NCI-H2171 treated with DMSO at 0.1 percent for 48 hours (cell line): ENCODE data around the gene CD7.

ENCODE experiments used
- DNase-seq: peaks from one replicate; lab custom pipeline; 2025; lab: John Stamatoyannopoulos, UW

CD7 gene

GRCh38 chr17:82328141-82328993 lies 11.0 kb upstream of the CD7 start:
- DNase-seq = no peak

- DNase-seq = no peak
Observed at GRCh38 chr17:82327757-82328140, 10.3 kb upstream of the CD7 start.

- DNase-seq = no peak
Observed at GRCh38 chr17:82327289-82327688, 9.9 kb upstream of the CD7 start.

- DNase-seq = no peak
Observed at GRCh38 chr17:82325286-82326180, 8.1 kb upstream of the CD7 start.

- DNase-seq = no peak
Observed at GRCh38 chr17:82324566-82325285, 7.3 kb upstream of the CD7 start.

- DNase-seq = no peak
Observed at GRCh38 chr17:82323514-82324234, 6.3 kb upstream of the CD7 start.

GRCh38 chr17:82322526-82323453 lies 5.4 kb upstream of the CD7 start:
- DNase-seq = no peak

- DNase-seq = no peak
Observed at GRCh38 chr17:82321947-82322466, 4.6 kb upstream of the CD7 start.

- DNase-seq = no peak
Observed at GRCh38 chr17:82320956-82321927, 3.8 kb upstream of the CD7 start.

- DNase-seq = no peak
Observed at GRCh38 chr17:82320140-82320840, 2.9 kb upstream of the CD7 start.

- DNase-seq = no peak
Observed at GRCh38 chr17:82319619-82320062, 2.2 kb upstream of the CD7 start.

GRCh38 chr17:82318772-82319606 lies 1.6 kb upstream of the CD7 start:
- no peak for DNase-seq

- no peak for DNase-seq
Observed at GRCh38 chr17:82318169-82318498, 726 bp upstream of the CD7 start.

- DNase-seq = no peak
Observed at GRCh38 chr17:82316651-82317393, 586 bp downstream of the CD7 start.

GRCh38 chr17:82315703-82316358 lies 1.6 kb downstream of the CD7 start:
- DNase-seq = no peak
